GM18508 (cell line): ENCODE results near the gene NDUFS7.
"Not testable (repeated sequence)": the region's sequence is repeated elsewhere in the genome, so short reads cannot be mapped to it uniquely, and the experiment has no call there.

ENCODE experiments used
- ATAC-seq: cut with Tn5 transposase; IDR thresholded peaks from one replicate; pipeline ENCODE4 v1.9.1; 2021; ENCODE audit warnings: moderate number of reproducible peaks; ENCODE audit not compliant: insufficient read depth, unreplicated experiment

Gene NDUFS7

GRCh38 chr19:1428738-1429391 lies 45.2 kb downstream of the NDUFS7 start:
- no peak for ATAC-seq

- no peak for ATAC-seq
Observed at GRCh38 chr19:1429750-1430149, 46.0 kb downstream of the NDUFS7 start.

GRCh38 chr19:1430246-1430645 lies 46.5 kb downstream of the NDUFS7 start:
- ATAC-seq, result no peak

- ATAC-seq, result no peak
Observed at GRCh38 chr19:1431759-1432506, 48.2 kb downstream of the NDUFS7 start.

- no peak for ATAC-seq
Observed at GRCh38 chr19:1432507-1432887, 48.8 kb downstream of the NDUFS7 start.

GRCh38 chr19:1433119-1434039 lies 49.7 kb downstream of the NDUFS7 start:
- ATAC-seq, result no peak

GRCh38 chr19:1434040-1434366 lies 50.3 kb downstream of the NDUFS7 start:
- ATAC-seq, result no peak

- ATAC-seq, result no peak
Observed at GRCh38 chr19:1434577-1435060, 50.9 kb downstream of the NDUFS7 start.

GRCh38 chr19:1435378-1435989 lies 51.8 kb downstream of the NDUFS7 start:
- ATAC-seq, result no peak

- ATAC-seq, result no peak
Observed at GRCh38 chr19:1437609-1438008, 53.9 kb downstream of the NDUFS7 start.

GRCh38 chr19:1438035-1438932 lies 54.6 kb downstream of the NDUFS7 start, which contains the start of gene RPS15:
TSS of gene RPS15 (plus strand) at chr19:1438396. CDS start at chr19:1438426, 30 bp downstream.
- ATAC-seq, result no peak

GRCh38 chr19:1438933-1439354 lies 55.2 kb downstream of the NDUFS7 start:
- ATAC-seq, result no peak

GRCh38 chr19:1439525-1440417 lies 56.1 kb downstream of the NDUFS7 start:
- not testable (repeated sequence) for ATAC-seq

- ATAC-seq, result no peak
Observed at GRCh38 chr19:1440418-1440801, 56.7 kb downstream of the NDUFS7 start.

- ATAC-seq, result no peak
Observed at GRCh38 chr19:1441022-1441426, 57.3 kb downstream of the NDUFS7 start.

GRCh38 chr19:1441677-1442438 lies 58.2 kb downstream of the NDUFS7 start:
- ATAC-seq, result no peak
